ENCODE results near the gene PRCD.
"Not testable (repeated sequence)": the region's sequence is repeated elsewhere in the genome, so short reads cannot be mapped to it uniquely, and the experiment has no call there.

The PRCD gene

DNA sequence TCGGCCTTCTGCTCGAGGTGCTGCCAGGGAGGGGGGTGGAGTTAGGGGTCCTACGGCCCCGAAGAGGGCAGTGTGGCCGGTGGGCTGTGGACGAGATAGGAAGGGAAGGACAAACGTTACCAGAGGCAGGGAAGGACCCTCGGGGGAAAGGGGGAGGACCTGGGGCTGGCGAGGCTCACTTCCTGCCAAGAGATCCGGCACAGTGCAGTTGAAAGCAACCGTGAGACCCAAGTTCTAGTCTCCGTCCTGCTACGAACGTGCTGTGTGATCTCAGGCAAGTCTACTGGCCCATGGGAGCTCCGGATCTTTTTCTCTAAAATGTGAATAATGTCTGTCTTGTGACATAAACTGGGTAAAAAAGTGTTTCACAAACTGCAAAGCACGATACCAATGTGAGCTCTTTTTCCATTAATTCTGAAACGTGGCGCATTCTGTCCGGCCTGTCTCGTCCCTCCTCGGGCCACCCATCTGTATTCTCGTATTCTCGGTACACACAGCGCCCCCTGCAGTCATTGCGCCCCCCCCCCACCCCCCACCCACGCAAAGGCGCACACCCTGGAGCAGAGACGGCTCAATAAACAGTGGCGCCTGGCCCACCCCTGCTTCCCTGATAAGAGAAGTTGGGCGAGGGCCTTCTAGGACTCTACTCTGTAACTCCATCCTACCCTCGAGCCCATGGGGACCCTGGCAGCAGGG lies 11.2 kb upstream of the PRCD start:
- DNase-seq: no peak

DNA sequence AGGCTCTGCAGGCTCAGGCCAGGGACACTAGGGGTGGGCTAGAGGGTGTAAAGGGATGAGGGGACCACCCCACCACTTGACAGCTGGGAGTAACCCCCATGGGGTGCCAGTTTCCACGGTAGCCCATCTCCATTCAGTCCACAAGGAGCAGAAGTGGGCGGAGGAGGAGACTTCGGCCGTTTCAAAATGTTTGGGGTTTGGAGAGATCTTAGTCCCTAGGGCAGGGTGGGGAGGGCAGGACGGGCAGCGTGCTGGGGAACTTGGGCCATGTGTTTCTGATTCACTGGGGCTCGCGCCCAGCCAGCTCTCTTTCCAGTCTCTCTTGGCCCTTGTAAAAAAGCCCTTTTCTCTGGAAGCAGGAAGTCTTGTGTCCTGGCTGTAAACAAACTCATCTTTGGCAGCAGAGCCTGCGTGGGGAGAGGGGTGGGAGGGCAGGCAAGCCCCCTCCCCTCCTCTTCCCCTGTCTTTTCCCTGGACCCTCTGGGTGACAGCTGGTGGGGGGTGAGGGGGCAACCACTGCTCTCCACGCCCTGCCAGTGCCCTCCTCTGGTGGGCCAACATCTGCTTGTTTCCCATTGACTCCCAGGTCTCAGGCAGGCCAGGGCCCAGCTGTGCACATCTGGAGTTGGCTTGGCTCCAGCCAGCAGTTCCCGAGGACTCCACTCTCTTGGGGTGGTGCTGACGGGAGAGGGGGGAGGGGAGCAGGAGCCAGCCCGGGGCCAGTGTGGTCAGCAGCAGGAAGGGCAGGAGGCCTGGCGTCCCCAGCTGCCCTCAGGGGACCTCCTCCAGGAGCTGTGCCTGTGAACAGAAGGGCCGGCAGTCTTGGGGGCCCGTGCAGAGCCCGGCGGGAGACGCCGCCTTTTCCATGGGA lies 10.4 kb upstream of the PRCD start:
- DNase-seq: peak; percentile 82

DNA sequence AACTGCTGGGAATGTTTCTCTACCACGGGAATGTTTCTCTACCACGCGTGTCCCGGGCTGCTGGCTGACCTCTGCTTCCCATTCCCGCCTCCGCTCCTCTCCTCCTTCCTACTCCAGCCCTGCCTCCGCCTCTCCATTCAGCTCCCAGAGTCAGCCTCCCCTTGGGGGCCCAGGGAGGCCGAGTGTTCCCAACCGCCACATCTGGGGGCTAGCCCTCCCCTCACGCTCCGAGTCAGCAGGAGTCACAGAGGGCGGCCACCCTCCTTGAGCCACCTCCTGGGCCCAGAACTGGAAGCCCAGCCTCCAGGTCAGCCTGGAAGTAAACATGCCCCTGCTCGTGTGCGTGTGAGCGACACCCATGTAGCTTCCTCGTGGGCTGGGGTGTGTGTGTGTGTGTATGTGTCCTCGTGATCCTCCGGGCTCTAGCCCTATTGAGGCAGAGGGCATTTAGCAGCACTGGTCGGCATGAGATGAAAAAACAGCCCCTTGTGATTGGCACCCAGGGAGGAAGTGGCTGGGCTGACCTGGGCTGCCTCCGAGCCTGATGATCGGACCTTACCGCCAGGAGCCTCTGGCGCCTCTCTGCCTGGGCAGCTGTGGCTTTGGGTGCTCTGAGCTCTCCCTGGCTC lies 9.6 kb upstream of the PRCD start:
- no peak for DNase-seq

DNA sequence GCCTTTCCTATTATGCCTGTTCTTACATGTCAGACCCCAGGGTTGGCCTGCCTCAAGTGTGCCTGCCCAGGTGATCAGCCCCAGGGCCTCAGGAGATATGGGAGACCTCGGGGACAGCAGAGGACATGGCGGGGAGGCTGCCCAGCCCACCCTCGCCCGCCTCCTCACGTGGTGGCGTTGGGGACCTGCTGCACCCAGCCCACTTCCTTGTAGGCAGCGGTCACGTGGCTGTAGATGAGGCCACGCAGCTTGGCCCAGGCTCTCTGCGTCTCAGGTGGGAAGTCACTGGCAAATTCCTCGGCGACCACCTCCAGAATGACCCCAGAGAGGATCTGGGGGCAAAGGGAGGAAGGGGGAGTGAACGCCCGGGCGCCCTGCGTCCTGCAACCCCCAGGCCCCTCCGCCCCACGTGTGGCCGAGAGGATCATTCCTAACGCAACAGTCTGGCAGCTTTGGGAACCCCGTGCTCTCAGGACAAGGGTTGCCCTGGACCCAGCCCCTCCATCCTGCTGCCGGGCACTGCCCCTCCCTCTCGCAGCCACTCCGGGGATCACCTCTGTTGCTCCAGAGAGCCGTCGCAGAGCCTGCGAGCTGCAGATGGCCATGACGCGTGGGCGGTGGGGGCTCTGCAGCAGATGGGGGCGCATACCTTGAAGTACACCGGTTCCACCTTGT lies 8.9 kb upstream of the PRCD start:
- DNase-seq: no peak

DNA sequence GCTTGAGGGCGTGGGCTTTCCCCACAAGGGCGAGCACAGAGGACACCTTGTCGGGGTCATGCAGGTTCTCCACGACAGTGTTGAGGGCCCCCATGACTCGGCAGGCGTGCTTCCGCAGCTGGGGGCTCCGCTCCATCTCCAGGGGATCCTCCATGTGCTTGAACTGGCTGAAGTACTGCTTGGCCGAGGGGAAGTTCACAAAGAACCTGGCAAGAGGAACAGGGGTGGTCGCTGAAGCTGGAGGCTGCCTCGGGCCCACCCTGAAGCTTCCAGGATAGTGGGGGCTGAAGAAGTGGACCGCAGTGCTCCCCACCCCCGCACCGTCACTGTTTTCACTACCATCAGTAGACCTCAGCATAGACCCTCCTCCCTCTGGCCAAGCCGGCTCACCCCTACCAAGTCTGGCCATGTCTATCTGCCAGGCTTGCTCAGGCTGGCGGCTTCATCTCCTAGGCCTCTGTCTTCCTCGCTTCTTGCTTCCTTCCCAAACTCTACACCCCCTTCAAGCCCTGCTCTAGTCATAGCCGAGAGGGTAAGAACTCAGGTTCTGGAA lies 8.3 kb upstream of the PRCD start:
- no peak for DNase-seq

DNA sequence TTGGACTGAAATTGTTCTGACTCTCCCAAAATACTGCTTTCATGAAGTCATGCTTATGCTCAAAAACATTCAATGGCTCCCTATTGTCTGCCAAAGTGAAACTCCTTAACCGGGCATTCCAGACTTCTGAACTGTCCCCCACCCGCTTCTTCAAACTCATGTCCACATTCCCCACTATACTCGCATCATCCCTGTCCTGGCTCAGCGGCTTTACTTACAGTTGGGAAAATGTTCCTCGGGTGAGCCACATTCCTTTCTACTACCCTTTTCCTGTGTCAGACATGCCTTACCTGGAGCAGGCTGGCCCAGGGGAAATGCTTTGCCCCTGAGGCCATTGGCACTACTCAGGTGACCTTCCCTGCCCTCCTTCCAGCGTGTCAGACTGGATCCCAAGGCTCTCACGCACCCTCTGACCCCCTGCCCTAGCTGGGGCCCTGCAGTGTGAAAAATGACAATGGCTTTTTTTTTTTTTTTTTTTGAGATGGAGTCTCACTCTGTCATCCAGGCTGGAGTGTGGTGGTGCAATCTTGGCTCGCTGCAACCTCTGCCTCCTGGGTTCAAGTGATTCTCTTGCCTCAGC lies 7.7 kb upstream of the PRCD start:
- no peak for DNase-seq

DNA sequence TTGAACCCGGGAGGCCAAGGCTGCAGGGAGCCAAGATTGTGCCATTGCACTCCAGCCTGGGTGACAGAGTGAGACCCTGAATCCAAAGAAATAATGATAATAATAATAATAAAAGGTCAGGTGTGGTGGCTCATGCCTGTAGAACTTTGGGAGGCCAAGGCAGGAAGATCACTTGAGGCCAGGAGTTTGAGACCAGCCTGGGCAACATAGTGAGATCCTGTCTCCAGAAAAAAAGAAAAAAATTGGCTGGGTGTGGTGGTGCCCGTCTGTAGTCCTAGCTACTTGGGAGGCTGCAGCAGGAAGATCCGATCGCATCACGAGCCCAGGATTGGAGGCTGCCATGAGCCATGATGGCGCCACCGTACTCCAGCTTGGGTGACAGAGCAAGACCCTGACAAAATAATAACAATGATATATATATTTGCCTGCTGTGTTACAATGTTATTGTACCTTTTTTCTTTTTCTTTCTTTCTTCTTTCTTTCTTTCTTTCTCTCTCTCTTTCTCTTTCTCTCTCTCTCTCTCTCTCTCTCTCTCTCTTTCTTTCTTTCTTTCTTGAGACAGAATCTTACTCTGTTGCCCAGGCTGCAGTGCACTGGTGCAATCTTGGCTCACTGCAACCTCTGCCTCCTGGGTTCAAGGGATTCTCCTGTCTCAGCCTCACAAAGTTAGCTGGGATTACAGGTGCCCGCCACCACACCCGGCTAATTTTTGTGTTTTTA lies 6.0 kb upstream of the PRCD start:
- DNase-seq: not testable (repeated sequence)

DNA sequence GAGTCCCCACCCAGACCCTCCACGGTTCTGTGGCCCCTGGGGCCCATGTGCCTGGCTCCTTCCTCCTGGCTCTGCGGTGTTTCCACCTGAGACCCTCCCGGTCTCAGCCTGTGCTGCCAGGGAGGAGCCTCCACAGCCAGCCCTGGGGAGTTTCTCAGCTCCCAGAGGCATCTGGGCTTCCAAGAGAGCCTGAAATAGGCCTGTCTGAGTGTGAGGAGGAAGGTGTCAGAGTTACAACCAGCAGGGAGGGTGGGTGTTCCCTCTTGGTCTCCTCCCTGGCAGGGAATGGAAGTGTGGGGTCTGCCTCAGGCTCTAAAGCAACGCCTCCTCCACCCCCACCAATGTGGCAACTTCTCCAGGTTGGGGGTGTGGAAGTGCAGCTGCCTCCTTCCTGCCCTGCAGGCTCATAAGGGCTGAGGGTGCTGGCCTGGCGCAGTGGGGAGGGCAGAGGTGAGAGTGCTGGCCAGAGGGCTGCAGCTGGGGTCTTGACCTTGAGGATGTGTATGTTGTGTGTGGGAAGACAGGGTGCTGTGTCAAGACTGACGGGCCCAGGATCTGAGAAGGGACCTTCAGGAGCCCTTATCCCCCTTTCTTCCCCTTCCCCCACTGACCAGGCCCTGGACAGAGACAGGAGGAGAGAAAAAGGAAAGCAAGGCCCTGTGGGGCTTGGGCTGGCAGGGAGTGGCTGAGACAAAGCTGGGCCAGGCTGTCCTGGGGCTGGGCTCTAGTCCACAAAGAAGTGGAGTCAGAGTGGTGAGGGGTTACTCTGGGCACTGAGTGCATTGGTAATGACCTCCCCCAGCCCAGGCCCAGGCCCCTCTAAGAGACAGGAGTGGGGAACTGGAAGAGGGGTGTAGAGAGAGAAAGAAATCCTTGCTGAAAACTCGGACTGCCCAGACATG lies 4.8 kb upstream of the PRCD start:
- no peak for DNase-seq

DNA sequence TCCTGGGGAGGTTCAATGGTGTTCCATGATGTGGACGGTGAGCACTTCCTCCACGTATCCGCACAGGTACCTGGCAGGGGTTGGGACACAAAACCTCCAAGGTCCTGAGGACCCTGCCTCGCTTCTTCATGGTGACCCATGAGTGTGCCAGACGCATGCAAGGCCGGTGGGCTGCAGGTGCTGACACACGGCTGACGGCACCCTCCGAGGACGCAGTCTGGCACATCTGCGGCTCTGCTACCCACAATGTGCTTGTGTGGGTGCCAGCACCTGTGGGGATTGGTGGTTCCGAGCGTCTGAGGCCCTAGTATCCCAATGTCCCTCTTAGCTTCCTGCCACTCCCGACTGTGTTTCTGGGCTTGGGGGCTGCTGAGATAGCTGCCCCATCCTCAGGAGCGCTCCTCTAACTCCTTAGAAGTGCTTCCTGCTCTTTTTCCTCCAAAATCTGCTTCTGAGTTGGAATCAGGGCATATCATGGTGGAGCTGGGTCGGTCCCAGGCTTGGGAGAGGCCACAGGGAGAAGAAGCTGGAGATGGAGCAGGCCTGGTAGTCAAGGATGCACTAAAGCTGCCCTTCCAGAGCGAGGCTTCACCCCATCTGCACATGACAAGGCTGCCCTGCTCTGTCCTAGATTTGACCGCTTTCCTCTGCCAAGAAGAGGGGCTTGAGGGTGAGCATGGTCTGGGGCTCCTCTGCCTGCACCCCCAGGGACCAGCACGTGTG lies 3.9 kb upstream of the PRCD start:
- no peak for DNase-seq

DNA sequence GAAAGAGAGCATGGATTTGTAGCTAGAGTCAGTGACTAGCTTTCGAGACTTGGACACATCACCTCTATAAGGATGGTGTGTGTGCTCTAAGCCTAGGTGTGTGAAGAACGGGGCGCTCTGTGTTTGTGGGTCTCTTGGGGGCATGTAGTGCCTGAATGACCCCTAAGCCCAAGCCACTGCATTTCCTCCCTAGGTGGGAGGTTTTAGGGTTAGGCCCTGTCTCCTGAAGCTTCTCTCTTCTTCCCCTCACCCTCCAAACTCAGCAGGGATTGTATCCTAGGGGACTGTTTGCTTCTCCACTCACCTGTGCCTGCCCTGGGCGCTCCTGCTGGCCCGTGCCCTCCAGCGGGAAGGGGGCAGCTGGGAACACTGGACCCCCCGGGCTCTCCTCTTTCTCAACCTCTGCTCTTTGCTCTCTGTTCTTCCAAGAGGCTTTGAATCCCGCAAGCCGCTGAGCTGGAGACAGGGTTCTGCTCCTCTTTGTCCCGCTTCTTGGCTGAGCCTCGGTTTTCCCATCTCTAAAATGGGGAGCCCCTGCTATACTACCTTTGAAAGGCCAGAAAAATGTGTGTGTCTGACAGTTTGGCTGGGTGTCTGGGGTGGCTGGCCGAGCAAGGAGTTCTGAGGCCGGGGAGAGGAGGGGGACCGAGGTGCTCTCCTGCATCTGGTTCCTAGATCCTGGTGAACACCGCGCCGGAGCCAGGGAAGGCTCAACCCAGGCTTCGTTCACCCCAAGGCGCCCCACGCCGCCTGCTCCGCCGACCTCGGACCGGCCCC lies 3.1 kb upstream of the PRCD start:
- no peak for DNase-seq

DNA sequence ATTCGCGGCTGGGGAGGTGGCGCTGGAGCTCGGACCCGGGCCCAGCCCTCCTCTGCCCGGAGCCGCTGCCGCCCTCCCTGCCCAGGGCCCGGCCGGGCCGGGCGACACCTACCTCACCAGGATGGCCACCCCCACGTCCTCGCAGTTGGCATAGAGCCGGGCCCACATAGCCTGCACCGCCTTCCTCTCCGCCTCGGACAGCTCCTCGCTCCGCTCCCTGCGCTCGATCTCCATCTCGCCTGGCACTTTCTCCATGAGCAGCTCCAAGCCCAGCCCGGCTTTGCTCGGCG lies 2.6 kb upstream of the PRCD start:
- no peak for DNase-seq

DNA sequence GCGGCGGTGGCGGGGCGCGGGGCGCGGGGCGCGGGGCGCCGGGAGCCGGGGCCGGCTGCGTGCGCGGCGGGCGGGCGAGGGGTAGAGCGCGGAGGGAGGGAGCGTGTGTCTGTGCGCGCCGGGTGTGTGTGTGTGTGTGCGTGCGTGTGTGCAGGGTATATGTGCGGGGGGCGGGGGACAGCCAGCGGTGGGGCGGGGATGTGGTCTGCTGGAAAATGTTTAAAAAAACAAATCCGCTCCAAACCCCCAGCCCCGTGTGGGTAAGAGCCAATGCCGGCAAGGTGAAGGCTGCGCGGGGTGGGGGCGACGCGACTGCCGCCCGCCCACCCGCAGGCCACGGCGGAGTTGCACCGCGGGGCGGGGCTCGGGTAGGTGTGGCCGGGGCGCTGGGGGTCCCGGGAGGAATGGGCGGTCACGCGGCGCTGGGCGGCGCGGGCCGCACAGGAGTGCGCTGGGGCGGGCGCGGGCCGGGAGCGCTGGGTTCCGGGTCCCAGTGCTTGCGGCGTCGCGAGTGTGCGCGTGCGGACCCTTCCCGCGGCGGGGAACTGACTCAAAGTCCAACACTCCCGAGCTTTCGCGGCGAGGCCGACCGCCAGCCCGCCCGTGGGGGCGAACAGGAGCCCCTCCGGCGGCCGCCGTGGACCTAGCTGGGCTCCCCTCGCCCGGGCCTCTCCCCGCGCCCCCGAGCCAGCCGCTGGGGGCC lies 2.1 kb upstream of the PRCD start, which contains the start of gene CYGB:
CYGB (minus strand) TSS at position 132 of the 703 bp plus-strand sequence. CDS start 167 bp downstream, outside the sequence.
- DNase-seq: no peak

DNA sequence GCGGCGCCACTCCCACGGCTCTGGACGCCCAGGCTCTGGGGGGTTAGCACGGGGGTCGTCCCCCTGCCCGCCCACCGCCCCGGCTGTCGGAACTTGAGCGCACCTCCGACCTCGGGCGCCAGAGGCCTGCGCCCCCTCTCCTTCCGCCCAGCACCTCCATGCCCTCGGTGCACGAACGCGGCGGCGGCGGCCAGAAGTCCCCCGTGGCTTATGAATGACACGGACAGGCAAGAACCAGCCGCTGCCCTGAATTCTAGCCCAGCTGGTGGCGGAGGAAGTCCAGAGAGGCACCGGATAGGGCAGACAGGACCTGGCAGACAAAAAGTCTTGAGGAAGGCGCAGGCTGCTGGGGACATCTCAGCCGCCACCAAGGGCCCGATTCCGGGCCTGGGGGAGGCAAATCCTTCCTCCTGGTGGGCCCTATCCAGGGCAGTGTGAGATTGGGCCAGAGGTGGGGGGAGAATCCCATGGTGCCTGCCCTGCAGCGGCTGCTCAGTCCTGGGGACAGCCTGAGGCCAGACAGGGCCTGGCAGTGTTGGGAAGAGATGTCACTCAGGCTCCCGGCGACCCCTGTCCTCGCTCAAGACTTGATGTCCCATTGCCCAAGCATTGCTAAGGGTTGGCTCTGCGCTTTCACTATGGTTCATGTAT lies 1.4 kb upstream of the PRCD start:
- DNase-seq: no peak

DNA sequence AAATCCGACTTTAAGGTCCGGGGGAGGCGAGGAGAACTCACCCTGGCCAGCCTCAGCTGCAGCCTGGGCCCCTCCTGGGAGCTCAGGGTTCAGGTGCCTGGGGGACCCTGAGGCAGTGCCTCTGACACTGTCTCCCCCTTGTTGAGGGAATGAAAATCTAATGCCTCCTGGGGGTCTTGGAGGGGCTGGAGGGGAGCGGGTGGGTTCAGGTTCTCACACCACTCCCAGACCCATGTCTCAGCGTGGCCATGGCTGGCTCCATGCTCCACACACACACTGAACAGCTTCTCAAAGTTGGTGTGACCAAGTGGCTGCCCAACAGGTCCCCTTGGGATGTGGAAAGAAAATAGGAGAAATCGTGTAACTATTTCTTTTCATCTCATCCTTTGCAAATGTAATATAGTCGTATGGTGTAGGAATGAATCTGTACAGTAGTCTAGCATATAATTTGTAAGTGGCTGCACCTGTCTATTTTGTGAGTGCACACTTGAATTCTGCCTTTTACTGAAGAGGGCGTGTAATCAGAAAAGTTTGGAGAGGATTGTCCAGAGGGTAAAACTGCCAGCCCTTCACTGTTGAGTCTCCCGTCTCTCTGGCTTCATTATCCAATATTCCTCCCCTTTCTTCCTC lies 788 bp upstream of the PRCD start:
- no peak for DNase-seq

DNA sequence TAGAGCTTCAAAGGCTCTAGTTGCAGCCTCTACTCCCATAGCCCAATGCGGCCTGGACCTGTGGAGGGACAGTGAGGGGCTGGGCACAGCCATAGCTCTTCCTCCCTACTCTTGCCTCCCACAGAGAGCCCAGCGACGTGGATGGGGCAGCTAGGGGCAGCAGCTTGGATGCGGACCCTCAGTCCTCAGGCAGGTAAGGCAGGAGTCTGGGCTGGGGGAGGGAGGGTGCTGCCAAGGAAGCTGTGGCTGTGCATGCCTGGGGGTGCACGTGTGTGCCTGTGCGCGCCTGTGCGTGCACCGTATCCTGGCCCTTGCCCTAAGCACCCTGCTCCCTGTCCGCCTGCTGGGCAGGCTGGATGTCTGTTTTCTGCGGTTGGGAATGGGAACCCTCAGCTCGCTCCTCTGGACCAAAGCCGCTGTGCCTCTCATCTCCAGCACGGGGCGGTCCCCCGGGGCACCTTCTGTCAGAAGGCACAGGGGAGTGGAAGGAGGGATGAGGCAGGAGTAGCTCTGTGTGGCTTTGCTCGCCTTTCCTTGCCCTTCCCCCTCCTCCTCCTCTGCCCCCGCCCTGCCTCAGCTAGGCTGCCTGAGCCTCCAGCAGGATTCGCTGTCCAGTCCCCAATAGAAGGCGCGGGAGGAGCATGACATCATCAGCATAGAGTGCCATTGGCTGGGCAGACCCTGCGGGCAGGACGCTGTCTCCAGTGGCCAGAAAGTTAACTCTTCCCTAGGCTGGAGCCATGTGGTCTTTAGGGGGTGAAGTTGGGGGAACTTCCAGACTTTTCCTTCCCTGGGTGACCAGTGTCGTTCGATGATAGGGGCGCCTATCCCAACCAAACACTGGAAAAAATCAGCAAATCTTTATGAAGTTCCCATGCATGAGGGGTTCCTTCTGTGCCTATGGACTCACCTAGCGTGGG lies 797 bp downstream of the PRCD start:
- peak; percentile 89 for DNase-seq

DNA sequence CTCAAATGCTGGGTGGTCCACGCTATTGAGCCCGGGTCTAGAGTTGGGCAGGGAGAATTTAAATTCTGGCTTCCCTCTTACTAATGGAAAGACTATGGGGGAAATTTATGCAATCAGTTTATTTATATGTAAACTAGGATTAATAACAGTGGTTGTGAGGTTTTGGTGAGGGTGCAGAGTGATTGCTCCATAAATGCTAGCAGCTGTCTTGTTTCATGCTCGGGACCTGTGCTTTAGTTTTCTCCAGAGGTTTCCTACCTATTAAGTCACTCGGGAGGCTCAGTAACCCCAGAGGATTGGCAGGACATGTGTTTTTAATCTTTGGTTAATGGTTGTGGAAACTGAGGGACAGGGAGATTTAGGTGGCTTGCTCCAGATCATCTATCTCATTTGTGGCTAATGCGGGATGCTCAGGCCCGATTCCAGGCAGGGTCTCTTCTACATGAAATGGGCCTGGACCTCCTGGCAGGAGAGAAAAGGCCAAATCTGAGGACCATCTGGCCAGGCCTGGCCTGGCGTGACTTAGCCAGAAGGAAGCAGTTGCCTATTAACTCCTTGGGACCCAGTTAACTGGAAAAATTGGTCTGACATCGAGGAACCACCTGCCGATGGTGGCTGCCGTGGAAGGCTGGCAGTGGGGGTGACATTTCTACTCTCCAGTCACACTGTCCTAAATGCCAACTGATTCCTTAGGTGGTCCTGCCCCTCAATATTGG lies 2.1 kb downstream of the PRCD start:
- no peak for DNase-seq
